ENCODE results near the gene PRDM16. TPM values are rescaled to one million over a fixed set of nuclear protein-coding genes. Genes with fewer than 3 reads are reported as not detected.
"Not testable (repeated sequence)": the region's sequence is repeated elsewhere in the genome, so short reads cannot be mapped to it uniquely, and the experiment has no call there.

The PRDM16 gene
- total RNA-seq, 4 donors from 2014 or later = 0.41 to 0.95 TPM; not detected in 2

GRCh38 chr1:3086272-3086974, 17.4 kb downstream of the PRDM16 start:
- Histone ChIP-seq H3K27me3 (no peaks in the 10 kb centered on the region), H3K27ac (no peak overlapping the region), H3K4me1 (no peaks in the 10 kb centered on the region), H3K4me3 (no peak overlapping the region), H3K9me3 (no peaks in the 10 kb centered on the region), H3K36me3 (no peaks in the 10 kb centered on the region)
- intact Hi-C loops (cut with DNase I; ENCODE audit: low total_unique reads) (no loop called here), in situ Hi-C loops (cut with MboI; ENCODE audit: low pct_ligation_motif_present in 1 of 4, low pct_unique_long_range_greater_than_20kb in 1 of 4, low sequenced_read_pairs in 3 of 4) (no loop called here)
- WGBS, 2 donors (ENCODE audit: low coverage in 1 of 2) = 89 to 95% methylated on average over 7 to 25 of the region's 26 CpGs
- DNase-seq = no peak
- TF ChIP-seq POLR2A (IDR thresholded peaks at IDR 0.05) (no peak), POLR2AphosphoS5 (IDR thresholded peaks at IDR 0.05) (no peak), EP300 (IDR thresholded peaks at IDR 0.05; ENCODE audit: low read depth) (no peak)
- TF ChIP-seq, protein P1, sequence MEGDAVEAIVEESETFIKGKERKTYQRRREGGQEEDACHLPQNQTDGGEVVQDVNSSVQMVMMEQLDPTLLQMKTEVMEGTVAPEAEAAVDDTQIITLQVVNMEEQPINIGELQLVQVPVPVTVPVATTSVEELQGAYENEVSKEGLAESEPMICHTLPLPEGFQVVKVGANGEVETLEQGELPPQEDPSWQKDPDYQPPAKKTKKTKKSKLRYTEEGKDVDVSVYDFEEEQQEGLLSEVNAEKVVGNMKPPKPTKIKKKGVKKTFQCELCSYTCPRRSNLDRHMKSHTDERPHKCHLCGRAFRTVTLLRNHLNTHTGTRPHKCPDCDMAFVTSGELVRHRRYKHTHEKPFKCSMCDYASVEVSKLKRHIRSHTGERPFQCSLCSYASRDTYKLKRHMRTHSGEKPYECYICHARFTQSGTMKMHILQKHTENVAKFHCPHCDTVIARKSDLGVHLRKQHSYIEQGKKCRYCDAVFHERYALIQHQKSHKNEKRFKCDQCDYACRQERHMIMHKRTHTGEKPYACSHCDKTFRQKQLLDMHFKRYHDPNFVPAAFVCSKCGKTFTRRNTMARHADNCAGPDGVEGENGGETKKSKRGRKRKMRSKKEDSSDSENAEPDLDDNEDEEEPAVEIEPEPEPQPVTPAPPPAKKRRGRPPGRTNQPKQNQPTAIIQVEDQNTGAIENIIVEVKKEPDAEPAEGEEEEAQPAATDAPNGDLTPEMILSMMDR (IDR thresholded peaks at IDR 0.05) = no peak

- TF ChIP-seq, protein P1 (IDR thresholded peaks at IDR 0.05) = no peak
- TF ChIP-seq POLR2A (IDR thresholded peaks at IDR 0.05) = no peak
- TF ChIP-seq POLR2AphosphoS5 (IDR thresholded peaks at IDR 0.05) = no peak
- no peak for TF ChIP-seq EP300 (IDR thresholded peaks at IDR 0.05; ENCODE audit: low read depth)
- H3K27ac ChIP-seq = no peak overlapping the region
- no peaks in the 10 kb centered on the region for H3K9me3 ChIP-seq
- no peaks in the 10 kb centered on the region for H3K36me3 ChIP-seq
- 64 to 79% methylated on average over 4 to 17 of the region's 17 CpGs for WGBS, 2 donors (ENCODE audit: low coverage in 1 of 2)
- DNase-seq = no peak
- intact Hi-C loops (cut with DNase I; ENCODE audit: low total_unique reads) (no loop called here), in situ Hi-C loops (cut with MboI; ENCODE audit: low pct_ligation_motif_present in 1 of 4, low pct_unique_long_range_greater_than_20kb in 1 of 4, low sequenced_read_pairs in 3 of 4) (no loop called here)
- H3K27me3 ChIP-seq = no peaks in the 10 kb centered on the region
- no peak overlapping the region for H3K4me3 ChIP-seq
- H3K4me1 ChIP-seq = no peaks in the 10 kb centered on the region
Measured at GRCh38 chr1:3087049-3087448, 18.0 kb downstream of the PRDM16 start.

DNA sequence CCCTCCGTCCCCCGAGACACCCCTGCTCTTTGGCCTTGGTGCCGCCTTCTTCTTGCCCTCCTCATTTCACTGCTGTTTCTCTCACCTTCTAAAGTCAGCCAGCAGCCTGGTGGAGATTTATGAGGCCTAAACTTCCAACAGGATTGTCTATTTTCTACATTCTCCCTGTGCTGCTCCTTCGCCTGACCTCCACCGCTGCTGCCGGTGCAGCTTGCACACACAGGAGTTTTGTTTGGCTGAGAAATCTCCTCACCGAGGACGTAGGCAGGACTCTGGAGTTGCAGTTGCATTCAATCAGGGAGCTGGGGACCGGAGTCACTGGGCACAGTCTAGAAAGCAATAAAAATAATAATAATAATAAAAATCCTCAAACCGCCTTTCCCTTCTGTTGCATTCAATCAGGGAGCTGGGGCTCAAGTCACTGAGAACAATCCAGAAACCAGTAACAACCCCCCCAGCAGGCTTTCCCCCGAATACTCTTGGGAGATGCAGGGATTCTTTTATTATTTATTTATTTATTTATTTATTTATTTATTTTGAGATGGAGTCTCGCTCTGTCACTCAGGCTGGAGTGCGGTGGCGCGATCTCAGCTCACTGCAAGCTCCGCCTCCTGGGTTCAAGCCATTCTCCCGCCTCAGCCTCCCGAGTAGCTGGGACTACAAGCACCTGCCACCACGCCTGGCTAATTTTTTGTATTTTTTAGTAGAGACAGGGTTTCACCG, 19.1 kb downstream of the PRDM16 start:
- DNase-seq; H3K27me3 ChIP-seq; intact Hi-C loops (cut with DNase I; ENCODE audit: low total_unique reads); H3K27ac ChIP-seq; H3K9me3 ChIP-seq; H3K4me1 ChIP-seq; H3K36me3 ChIP-seq; in situ Hi-C loops (cut with MboI; ENCODE audit: low pct_ligation_motif_present in 1 of 4, low pct_unique_long_range_greater_than_20kb in 1 of 4, low sequenced_read_pairs in 3 of 4); H3K4me3 ChIP-seq: not testable (repeated sequence)
- WGBS, 2 donors (ENCODE audit: low coverage in 1 of 2) = 86 to 93% methylated on average over 9 to 20 of the region's 20 CpGs

DNA sequence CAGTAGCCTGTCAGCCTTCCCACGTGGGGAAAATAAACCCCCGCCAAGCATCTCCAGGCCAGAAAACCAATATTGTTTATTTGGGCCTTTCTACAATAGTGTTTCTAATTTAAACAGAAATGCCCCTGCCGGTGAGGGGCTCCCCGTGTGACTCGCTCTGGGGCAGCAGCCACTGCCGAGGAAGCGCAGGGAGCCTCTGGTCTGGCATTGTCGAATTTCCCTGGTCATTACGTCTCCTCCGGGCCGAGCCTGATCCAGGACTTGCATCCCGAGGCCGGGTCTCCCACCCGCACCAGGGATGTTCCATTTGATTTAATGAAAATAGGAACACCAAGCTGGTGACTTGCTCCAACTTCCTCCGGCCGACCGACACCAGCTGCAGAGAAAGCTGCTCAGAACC, 20.5 kb downstream of the PRDM16 start:
- Histone ChIP-seq H3K4me1 (no peaks in the 10 kb centered on the region), H3K36me3 (no peaks in the 10 kb centered on the region), H3K27ac (no peak overlapping the region), H3K27me3 (no peaks in the 10 kb centered on the region), H3K9me3 (no peaks in the 10 kb centered on the region), H3K4me3 (no peak overlapping the region)
- in situ Hi-C loops (cut with MboI; ENCODE audit: low pct_ligation_motif_present in 1 of 4, low pct_unique_long_range_greater_than_20kb in 1 of 4, low sequenced_read_pairs in 3 of 4) = no loop called here
- intact Hi-C loops (cut with DNase I; ENCODE audit: low total_unique reads) = no loop called here
- no peak for DNase-seq
- no peak for TF ChIP-seq POLR2A (IDR thresholded peaks at IDR 0.05)
- TF ChIP-seq, protein P1 (IDR thresholded peaks at IDR 0.05) = no peak
- WGBS, 2 donors (ENCODE audit: low coverage in 1 of 2) = 70 to 83% methylated on average over 10 to 17 of the region's 17 CpGs
